ENCODE results near the gene SPRR5. TPM values are rescaled to one million over a fixed set of nuclear protein-coding genes. Genes with fewer than 3 reads are reported as not detected.

Gene SPRR5
- total RNA-seq, 1 donor from 2014 or later = not detected

GRCh38 chr1:152976688-152977087 lies 29.7 kb downstream of the SPRR5 start:
- no peak for TF ChIP-seq CTCF (IDR thresholded peaks at IDR 0.05; ENCODE audit: insufficient read depth, low read length, severe bottlenecking)
- Histone ChIP-seq H3K36me3 (ENCODE audit: control insufficient read depth, insufficient read depth, low read length) (no peaks in the 10 kb centered on the region), H3K4me3 (ENCODE audit: low read depth, low read length) (no peak overlapping the region), H3K27me3 (ENCODE audit: control insufficient read depth, insufficient read depth, low read length) (no peaks in the 10 kb centered on the region)
- FAIRE-seq (no peak), DNase-seq (ENCODE audit: low read depth) (no peak)

GRCh38 chr1:152977614-152978013 lies 30.6 kb downstream of the SPRR5 start:
- Histone ChIP-seq H3K27me3 (ENCODE audit: control insufficient read depth, insufficient read depth, low read length) (no peaks in the 10 kb centered on the region), H3K4me3 (ENCODE audit: low read depth, low read length) (no peak overlapping the region), H3K36me3 (ENCODE audit: control insufficient read depth, insufficient read depth, low read length) (no peaks in the 10 kb centered on the region)
- TF ChIP-seq CTCF (IDR thresholded peaks at IDR 0.05; ENCODE audit: insufficient read depth, low read length, severe bottlenecking) = no peak
- FAIRE-seq (no peak), DNase-seq (ENCODE audit: low read depth) (no peak)

GRCh38 chr1:152980676-152981075 lies 33.7 kb downstream of the SPRR5 start:
- no peak for DNase-seq (ENCODE audit: low read depth)
- no peaks in the 10 kb centered on the region for H3K36me3 ChIP-seq (ENCODE audit: control insufficient read depth, insufficient read depth, low read length)
- no peaks in the 10 kb centered on the region for H3K27me3 ChIP-seq (ENCODE audit: control insufficient read depth, insufficient read depth, low read length)
- no peak overlapping the region for H3K4me3 ChIP-seq (ENCODE audit: low read depth, low read length)
- no peak for TF ChIP-seq CTCF (IDR thresholded peaks at IDR 0.05; ENCODE audit: insufficient read depth, low read length, severe bottlenecking)
- FAIRE-seq = no peak

- Histone ChIP-seq H3K36me3 (ENCODE audit: control insufficient read depth, insufficient read depth, low read length) (no peaks in the 10 kb centered on the region), H3K27me3 (ENCODE audit: control insufficient read depth, insufficient read depth, low read length) (no peaks in the 10 kb centered on the region), H3K4me3 (ENCODE audit: low read depth, low read length) (no peak overlapping the region)
- FAIRE-seq = peak; percentile 7
- no peak for DNase-seq (ENCODE audit: low read depth)
- TF ChIP-seq CTCF (IDR thresholded peaks at IDR 0.05; ENCODE audit: insufficient read depth, low read length, severe bottlenecking) = no peak
Measured at GRCh38 chr1:152981146-152981871, 34.3 kb downstream of the SPRR5 start.

GRCh38 chr1:152982076-152982475 lies 35.1 kb downstream of the SPRR5 start:
- H3K27me3 ChIP-seq (ENCODE audit: control insufficient read depth, insufficient read depth, low read length) = no peaks in the 10 kb centered on the region
- DNase-seq (ENCODE audit: low read depth) (no peak), FAIRE-seq (no peak)
- no peaks in the 10 kb centered on the region for H3K36me3 ChIP-seq (ENCODE audit: control insufficient read depth, insufficient read depth, low read length)
- no peak for TF ChIP-seq CTCF (IDR thresholded peaks at IDR 0.05; ENCODE audit: insufficient read depth, low read length, severe bottlenecking)
- no peak overlapping the region for H3K4me3 ChIP-seq (ENCODE audit: low read depth, low read length)

GRCh38 chr1:152983234-152983633 lies 36.2 kb downstream of the SPRR5 start:
- no peaks in the 10 kb centered on the region for H3K36me3 ChIP-seq (ENCODE audit: control insufficient read depth, insufficient read depth, low read length)
- no peak overlapping the region for H3K4me3 ChIP-seq (ENCODE audit: low read depth, low read length)
- no peak for TF ChIP-seq CTCF (IDR thresholded peaks at IDR 0.05; ENCODE audit: insufficient read depth, low read length, severe bottlenecking)
- peak; percentile 42 for DNase-seq (ENCODE audit: low read depth)
- no peak for FAIRE-seq
- H3K27me3 ChIP-seq (ENCODE audit: control insufficient read depth, insufficient read depth, low read length) = no peaks in the 10 kb centered on the region

Measured in bronchial epithelial cell (primary cell).